K562 (cell line): ENCODE data around the gene SURF4. TPM values are rescaled to one million over a fixed set of nuclear protein-coding genes. Genes with fewer than 3 reads are reported as not detected.

Experiments used
- ATF7 ChIP-seq: fragments of 450-650 bp; IDR thresholded peaks from 2 replicates; pipeline ENCODE4 v1.7.1; 2014; ENCODE audit warnings: mild to moderate bottlenecking, moderate library complexity
- CBFA2T3 ChIP-seq: fragments of 450-650 bp; IDR thresholded peaks from 2 replicates; pipeline ENCODE4 v1.6.1; 2017
- ELF2 ChIP-seq: fragments of 250-450 bp; sonication (Bioruptor Pico); IDR thresholded peaks from 2 replicates; pipeline ENCODE4 v1.5.0; 2021; ENCODE audit warnings: mild to moderate bottlenecking
- RBM22 ChIP-seq: fragments of 200-400 bp; formaldehyde crosslinking; IDR thresholded peaks from 2 replicates; pipeline ENCODE4 v1.6.1; 2018; ENCODE audit warnings: low read length, low read depth; ENCODE audit not compliant: poor library complexity, severe bottlenecking
- SAFB ChIP-seq: fragments of 200-400 bp; formaldehyde crosslinking; IDR thresholded peaks from 2 replicates; pipeline ENCODE4 v1.6.1; 2017; ENCODE audit warnings: low read depth, low read length, borderline replicate concordance
- SNRNP70 ChIP-seq: fragments of 200-400 bp; formaldehyde crosslinking; optimal IDR thresholded peaks from 2 replicates; pipeline ENCODE3; 2017; ENCODE audit warnings: low read depth, low read length
- SOX6 ChIP-seq: fragments of 450-650 bp; IDR thresholded peaks from 2 replicates; pipeline ENCODE4 v1.6.1; 2014; ENCODE audit warnings: mild to moderate bottlenecking
- TEAD1 ChIP-seq, 2 experiments: fragments of 450-650 bp in 1 of 2; sonication (generic) in 1 of 2; formaldehyde crosslinking; IDR thresholded peaks; 2 replicates each; pipeline versions ENCODE4 v1.4.0 to v1.8.0; 2020 to 2022; ENCODE audit warnings: mild to moderate bottlenecking in 2 of 2, missing genetic modification reagents in 1 of 2
- TEAD4 ChIP-seq, 2 experiments: sonication (generic) in 1 of 2; formaldehyde crosslinking in 1 of 2; IDR thresholded peaks; 2 replicates each; pipeline versions ENCODE4 v1.6.1 to v1.8.0; 2012 to 2022; ENCODE audit warnings: borderline replicate concordance in 1 of 2, inconsistent platforms in 1 of 2, low read length in 1 of 2, mild to moderate bottlenecking in 1 of 2, missing genetic modification reagents in 1 of 2
- ZNF134 ChIP-seq: fragments of 250-450 bp; sonication (Bioruptor Pico); conservative IDR thresholded peaks from 2 replicates; pipeline ENCODE4 v1.4.0; 2020
- ZNF24 ChIP-seq: fragments of 450-650 bp; IDR thresholded peaks from 2 replicates; pipeline ENCODE4 v1.6.1; 2016
- ZNF589 ChIP-seq: fragments of 200-800 bp; sonication (Bioruptor generic); IDR thresholded peaks from 2 replicates; pipeline ENCODE4 v1.6.1; 2016; ENCODE audit warnings: low read depth, missing genetic modification characterization, missing compliant biosample characterization
- ZSCAN29 ChIP-seq: fragments of 450-650 bp; IDR thresholded peaks from 2 replicates; pipeline ENCODE4 v1.6.1; 2017
- polyA plus RNA-seq, 8 experiments: library from polyadenylated mRNA; depleted of rRNA in 4 of 8; stranded (reverse) in 5 of 8; unstranded in 3 of 8; fragments of >200 nt; fragmentation: Nextera tagmentation in 2 of 8; fragmentation: Illumina TruSeq in 1 of 8; extraction: Ambion mirVana in 2 of 8; extraction: Trizol in 1 of 8; gene quantifications; 2 replicates each; pipeline versions ENCODE4 v1.2.1 to v1.2.3, GENCODE V29; 2011 to 2014; ENCODE audit warnings: inconsistent platforms in 1 of 8, missing spikeins in 1 of 8
- total RNA-seq, 7 experiments: library from RNA; depleted of rRNA in 6 of 7; stranded (reverse); fragments of >200 nt in 6 of 7; fragmentation: Illumina TruSeq in 2 of 7; extraction: Trizol in 2 of 7; gene quantifications; 2 replicates each; pipeline versions ENCODE4 v1.2.1 to v1.2.3, GENCODE V29; 2011 to 2021; ENCODE audit warnings: low replicate concordance in 1 of 7
- TF ChIP-seq, protein P1 (sequence below), 2 experiments: fragments of 450-650 bp; IDR thresholded peaks; 2 replicates each; pipeline ENCODE4 v1.6.1; 2016; ENCODE audit warnings: mild to moderate bottlenecking in 2 of 2, borderline replicate concordance in 1 of 2, low read depth in 1 of 2, moderate library complexity in 1 of 2
- TF ChIP-seq, protein P2 (sequence below): fragments of 450-650 bp; formaldehyde crosslinking; IDR thresholded peaks from 2 replicates; pipeline ENCODE4 v1.4.0; 2022; ENCODE audit warnings: missing genetic modification characterization
- TF ChIP-seq, protein P3 (sequence below): conservative IDR thresholded peaks from 2 replicates; pipeline ENCODE4 v1.6.1; 2011; ENCODE audit warnings: low read depth, mild to moderate bottlenecking, low read length; ENCODE audit not compliant: control insufficient read depth

Gene SURF4
- total and polyA plus RNA-seq, 9 of the 15 experiments (the other 6 are each of a cell fraction or from before 2014, with no cell fraction given): 8.4 to 176 (median 130) TPM

- TF ChIP-seq TEAD4 (IDR thresholded peaks at IDR 0.05; ENCODE audit: low read length) (peak; percentile 58), TEAD4 (CRISPR knock-in tag; IDR thresholded peaks at IDR 0.05; ENCODE audit: borderline replicate concordance) (no peak), TEAD1 (CRISPR knock-in tag; IDR thresholded peaks at IDR 0.05) (peak in 1 of 2 experiments; percentile 87; a peak in 2 of 4 replicates), RBM22 (peak; percentile 87), CBFA2T3 (no peak), SOX6 (peak; percentile 45; the same call in 1 of the 2 replicates), ZNF24 (no peak), ATF7 (peak; percentile 71), ELF2 (CRISPR knock-in tag) (peak; percentile 58; the same call in 1 of the 2 replicates), SNRNP70 (peak; percentile 67), ZNF134 (CRISPR knock-in tag) (no peak), ZSCAN29 (peak; percentile 48; the same call in 1 of the 2 replicates), ZNF589 (CRISPR knock-in tag) (no peak), SAFB (0 out of 2 replicates have a peak, but pooled peaks have one; percentile 19)
- TF ChIP-seq, protein P1, sequence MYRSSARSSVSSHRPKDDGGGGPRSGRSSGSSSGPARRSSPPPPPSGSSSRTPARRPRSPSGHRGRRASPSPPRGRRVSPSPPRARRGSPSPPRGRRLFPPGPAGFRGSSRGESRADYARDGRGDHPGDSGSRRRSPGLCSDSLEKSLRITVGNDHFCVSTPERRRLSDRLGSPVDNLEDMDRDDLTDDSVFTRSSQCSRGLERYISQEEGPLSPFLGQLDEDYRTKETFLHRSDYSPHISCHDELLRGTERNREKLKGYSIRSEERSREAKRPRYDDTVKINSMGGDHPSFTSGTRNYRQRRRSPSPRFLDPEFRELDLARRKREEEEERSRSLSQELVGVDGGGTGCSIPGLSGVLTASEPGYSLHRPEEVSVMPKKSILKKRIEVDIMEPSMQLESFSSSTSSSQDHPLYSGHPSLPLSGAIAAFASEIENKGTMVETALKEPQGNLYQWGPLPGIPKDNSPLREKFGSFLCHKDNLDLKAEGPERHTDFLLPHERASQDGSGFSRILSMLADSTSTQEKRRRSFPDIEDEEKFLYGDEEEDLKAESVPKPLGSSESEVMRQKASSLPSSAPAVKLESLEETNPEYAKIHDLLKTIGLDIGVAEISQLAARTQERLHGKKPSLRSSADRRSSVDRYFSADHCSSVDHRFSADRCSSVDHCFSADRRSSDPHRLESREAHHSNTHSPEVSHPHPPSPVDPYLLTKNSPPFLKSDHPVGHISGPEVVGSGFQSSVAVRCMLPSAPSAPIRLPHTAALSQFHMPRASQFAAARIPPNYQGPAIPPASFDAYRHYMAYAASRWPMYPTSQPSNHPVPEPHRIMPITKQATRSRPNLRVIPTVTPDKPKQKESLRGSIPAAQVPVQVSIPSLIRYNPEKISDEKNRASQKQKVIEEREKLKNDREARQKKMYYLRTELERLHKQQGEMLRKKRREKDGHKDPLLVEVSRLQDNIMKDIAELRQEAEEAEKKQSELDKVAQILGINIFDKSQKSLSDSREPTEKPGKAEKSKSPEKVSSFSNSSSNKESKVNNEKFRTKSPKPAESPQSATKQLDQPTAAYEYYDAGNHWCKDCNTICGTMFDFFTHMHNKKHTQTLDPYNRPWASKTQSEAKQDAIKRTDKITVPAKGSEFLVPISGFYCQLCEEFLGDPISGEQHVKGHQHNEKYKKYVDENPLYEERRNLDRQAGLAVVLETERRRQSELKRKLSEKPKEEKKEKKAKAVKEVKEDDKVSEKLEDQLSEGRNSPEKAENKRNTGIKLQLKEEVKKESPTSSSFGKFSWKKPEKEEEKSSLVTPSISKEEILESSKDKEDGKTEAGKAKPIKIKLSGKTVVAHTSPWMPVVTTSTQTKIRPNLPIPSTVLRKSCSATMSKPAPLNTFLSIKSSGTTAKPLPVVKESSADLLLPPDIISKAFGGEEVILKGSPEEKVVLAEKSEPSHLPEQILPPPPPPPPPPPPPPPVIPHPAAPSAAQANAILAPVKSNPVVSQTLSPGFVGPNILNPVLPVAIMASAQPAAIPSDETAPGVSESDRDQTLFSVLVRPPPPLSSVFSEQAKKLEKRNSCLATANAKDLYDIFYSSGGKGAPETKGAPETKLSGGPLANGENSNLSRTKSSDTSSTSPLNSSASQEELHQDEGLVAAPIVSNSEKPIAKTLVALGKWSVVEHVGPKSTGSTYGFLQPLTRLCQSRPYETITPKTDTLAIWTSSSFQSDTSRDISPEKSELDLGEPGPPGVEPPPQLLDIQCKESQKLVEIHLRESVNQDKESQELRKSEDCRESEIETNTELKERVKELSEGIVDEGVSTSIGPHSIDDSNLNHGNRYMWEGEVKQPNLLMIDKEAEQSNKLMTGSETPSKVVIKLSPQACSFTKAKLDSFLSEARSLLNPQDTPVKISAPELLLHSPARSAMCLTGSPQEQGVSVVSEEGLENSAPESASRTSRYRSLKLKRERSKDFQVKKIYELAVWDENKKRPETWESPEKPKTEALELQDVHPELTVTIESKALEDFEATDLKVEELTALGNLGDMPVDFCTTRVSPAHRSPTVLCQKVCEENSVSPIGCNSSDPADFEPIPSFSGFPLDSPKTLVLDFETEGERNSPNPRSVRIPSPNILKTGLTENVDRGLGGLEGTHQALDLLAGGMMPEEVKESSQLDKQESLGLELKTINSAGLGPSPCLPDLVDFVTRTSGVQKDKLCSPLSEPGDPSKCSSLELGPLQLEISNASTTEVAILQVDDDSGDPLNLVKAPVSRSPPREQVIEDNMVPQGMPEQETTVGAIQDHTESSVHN (IDR thresholded peaks at IDR 0.05; ENCODE audit: borderline replicate concordance in 1 of 2, low read depth in 1 of 2): peak in 1 of 2 experiments; percentile 92; a peak in 2 of 4 replicates
- TF ChIP-seq, protein P2, sequence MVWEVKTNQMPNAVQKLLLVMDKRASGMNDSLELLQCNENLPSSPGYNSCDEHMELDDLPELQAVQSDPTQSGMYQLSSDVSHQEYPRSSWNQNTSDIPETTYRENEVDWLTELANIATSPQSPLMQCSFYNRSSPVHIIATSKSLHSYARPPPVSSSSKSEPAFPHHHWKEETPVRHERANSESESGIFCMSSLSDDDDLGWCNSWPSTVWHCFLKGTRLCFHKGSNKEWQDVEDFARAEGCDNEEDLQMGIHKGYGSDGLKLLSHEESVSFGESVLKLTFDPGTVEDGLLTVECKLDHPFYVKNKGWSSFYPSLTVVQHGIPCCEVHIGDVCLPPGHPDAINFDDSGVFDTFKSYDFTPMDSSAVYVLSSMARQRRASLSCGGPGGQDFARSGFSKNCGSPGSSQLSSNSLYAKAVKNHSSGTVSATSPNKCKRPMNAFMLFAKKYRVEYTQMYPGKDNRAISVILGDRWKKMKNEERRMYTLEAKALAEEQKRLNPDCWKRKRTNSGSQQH (CRISPR knock-in tag): peak; percentile 70; the same call in 1 of the 2 replicates
- TF ChIP-seq, protein P3, sequence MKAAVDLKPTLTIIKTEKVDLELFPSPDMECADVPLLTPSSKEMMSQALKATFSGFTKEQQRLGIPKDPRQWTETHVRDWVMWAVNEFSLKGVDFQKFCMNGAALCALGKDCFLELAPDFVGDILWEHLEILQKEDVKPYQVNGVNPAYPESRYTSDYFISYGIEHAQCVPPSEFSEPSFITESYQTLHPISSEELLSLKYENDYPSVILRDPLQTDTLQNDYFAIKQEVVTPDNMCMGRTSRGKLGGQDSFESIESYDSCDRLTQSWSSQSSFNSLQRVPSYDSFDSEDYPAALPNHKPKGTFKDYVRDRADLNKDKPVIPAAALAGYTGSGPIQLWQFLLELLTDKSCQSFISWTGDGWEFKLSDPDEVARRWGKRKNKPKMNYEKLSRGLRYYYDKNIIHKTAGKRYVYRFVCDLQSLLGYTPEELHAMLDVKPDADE: 0 out of 2 replicates have a peak, but pooled peaks have one; percentile 38
Observed at GRCh38 chr9:133347985-133348717, 27.7 kb downstream of the SURF4 start, which contains the start of the genes MED22 and RPL7A (continued).
